DND-41 (cell line): ENCODE measurements around the gene GPR137.

ENCODE experiments used
- ATAC-seq: fragments of 200-7000 bp; cut with Tn5 transposase; 3 replicates; pipeline ENCODE4 v1.9.1; 2021; ENCODE audit warnings: low read depth; ENCODE audit not compliant: insufficient read depth
- DNase-seq: peaks from one replicate; pipeline ENCODE4 v3.0.0-alpha.2; 2020
- H2AFZ ChIP-seq: 2 replicates; pipeline ENCODE4 v1.6.0; 2012; ENCODE audit warnings: low read depth, low read length
- H3K27ac ChIP-seq: 2 replicates; pipeline ENCODE4 v1.5.1; 2012; ENCODE audit warnings: low read length, inconsistent platforms
- H3K27me3 ChIP-seq: fragments of 200-600 bp; sonication (generic); 2 replicates; pipeline ENCODE4 v1.6.0; 2012; ENCODE audit warnings: low read length, mild to moderate bottlenecking, inconsistent platforms; ENCODE audit not compliant: insufficient read depth, poor library complexity
- H3K36me3 ChIP-seq: 2 replicates; pipeline ENCODE4 v1.5.1; 2012; ENCODE audit warnings: low read length, inconsistent platforms; ENCODE audit not compliant: insufficient read depth
- H3K4me1 ChIP-seq: 2 replicates; pipeline ENCODE4 v1.5.1; 2012; ENCODE audit warnings: mild to moderate bottlenecking, low read length; ENCODE audit not compliant: insufficient read depth
- H3K4me2 ChIP-seq: 2 replicates; pipeline ENCODE4 v1.6.0; 2012; ENCODE audit warnings: mild to moderate bottlenecking, moderate library complexity, low read length, inconsistent platforms; ENCODE audit not compliant: insufficient read depth
- H3K4me3 ChIP-seq, 2 experiments: fragments of 200-600 bp in 1 of 2; shearing (Covaris generic) in 1 of 2; 2 replicates each; pipeline ENCODE4 v1.5.1; 2012 to 2016; ENCODE audit warnings: inconsistent platforms in 2 of 2, low read length in 2 of 2, mild to moderate bottlenecking in 2 of 2, low read depth in 1 of 2, moderate library complexity in 1 of 2
- H3K79me2 ChIP-seq: 2 replicates; pipeline ENCODE4 v1.6.0; 2012; ENCODE audit warnings: low read length, inconsistent platforms; ENCODE audit not compliant: insufficient read depth
- H3K9ac ChIP-seq: 2 replicates; pipeline ENCODE4 v1.6.0; 2012; ENCODE audit warnings: low read depth, mild to moderate bottlenecking, inconsistent platforms, low read length, moderate library complexity
- H3K9me3 ChIP-seq: 2 replicates; pipeline ENCODE4 v1.5.1; 2012; ENCODE audit warnings: low read length, moderate library complexity, mild to moderate bottlenecking, inconsistent platforms; ENCODE audit not compliant: insufficient read depth, severe bottlenecking
- H4K20me1 ChIP-seq: 2 replicates; pipeline ENCODE4 v1.6.0; 2012; ENCODE audit warnings: low read length; ENCODE audit not compliant: insufficient read depth
- EZH2 ChIP-seq: IDR thresholded peaks from 3 replicates; pipeline ENCODE4 v1.6.1; 2012; ENCODE audit warnings: borderline replicate concordance, low read depth, mild to moderate bottlenecking, moderate library complexity, low read length, inconsistent platforms; ENCODE audit not compliant: severe bottlenecking
- TF ChIP-seq, protein P1 (sequence below): IDR thresholded peaks from 2 replicates; pipeline ENCODE4 v1.5.1; 2012; ENCODE audit warnings: borderline replicate concordance, low read length, moderate library complexity, mild to moderate bottlenecking; ENCODE audit not compliant: poor library complexity, severe bottlenecking; ENCODE audit errors: extremely low read depth

GPR137 gene

GRCh38 chr11:64303109-64304031 lies 17.7 kb downstream of the GPR137 start:
- Histone ChIP-seq H3K9ac (peak overlapping the region; percentile 84), H3K27ac (peak overlapping the region; percentile 95), H2AFZ (no peak overlapping the region), H3K79me2 (peaks cover 26% of the 10 kb centered on the region), H3K4me2 (peak overlapping the region; percentile 93), H3K27me3 (peaks cover 2% of the 10 kb centered on the region), H3K4me3 (peak overlapping the region in 1 of 2 experiments; percentile 78; a peak in 2 of 4 replicates), H3K36me3 (peaks cover 14% of the 10 kb centered on the region), H3K4me1 (peaks cover 43% of the 10 kb centered on the region), H4K20me1 (peaks cover 23% of the 10 kb centered on the region), H3K9me3 (no peaks in the 10 kb centered on the region)
- no peak for ATAC-seq
- DNase-seq: no peak
- TF ChIP-seq, protein P1, sequence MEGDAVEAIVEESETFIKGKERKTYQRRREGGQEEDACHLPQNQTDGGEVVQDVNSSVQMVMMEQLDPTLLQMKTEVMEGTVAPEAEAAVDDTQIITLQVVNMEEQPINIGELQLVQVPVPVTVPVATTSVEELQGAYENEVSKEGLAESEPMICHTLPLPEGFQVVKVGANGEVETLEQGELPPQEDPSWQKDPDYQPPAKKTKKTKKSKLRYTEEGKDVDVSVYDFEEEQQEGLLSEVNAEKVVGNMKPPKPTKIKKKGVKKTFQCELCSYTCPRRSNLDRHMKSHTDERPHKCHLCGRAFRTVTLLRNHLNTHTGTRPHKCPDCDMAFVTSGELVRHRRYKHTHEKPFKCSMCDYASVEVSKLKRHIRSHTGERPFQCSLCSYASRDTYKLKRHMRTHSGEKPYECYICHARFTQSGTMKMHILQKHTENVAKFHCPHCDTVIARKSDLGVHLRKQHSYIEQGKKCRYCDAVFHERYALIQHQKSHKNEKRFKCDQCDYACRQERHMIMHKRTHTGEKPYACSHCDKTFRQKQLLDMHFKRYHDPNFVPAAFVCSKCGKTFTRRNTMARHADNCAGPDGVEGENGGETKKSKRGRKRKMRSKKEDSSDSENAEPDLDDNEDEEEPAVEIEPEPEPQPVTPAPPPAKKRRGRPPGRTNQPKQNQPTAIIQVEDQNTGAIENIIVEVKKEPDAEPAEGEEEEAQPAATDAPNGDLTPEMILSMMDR: no peak
- no peak for TF ChIP-seq EZH2

- Histone ChIP-seq H3K9ac (peak overlapping the region; percentile 84), H3K4me3 (peak overlapping the region; percentile 39 to 78; a peak in 3 of 4 replicates), H3K4me1 (peaks cover 43% of the 10 kb centered on the region), H2AFZ (peak overlapping the region; percentile 89), H3K27me3 (peaks cover 2% of the 10 kb centered on the region), H4K20me1 (peaks cover 23% of the 10 kb centered on the region), H3K9me3 (no peaks in the 10 kb centered on the region), H3K79me2 (peaks cover 26% of the 10 kb centered on the region), H3K4me2 (peak overlapping the region; percentile 93), H3K27ac (peak overlapping the region; percentile 95), H3K36me3 (peaks cover 14% of the 10 kb centered on the region)
- DNase-seq (no peak), ATAC-seq (no peak)
- no peak for TF ChIP-seq EZH2
- TF ChIP-seq, protein P1: no peak
Observed at GRCh38 chr11:64304032-64304315, 18.3 kb downstream of the GPR137 start.

GRCh38 chr11:64304316-64305072 lies 18.8 kb downstream of the GPR137 start:
- peak overlapping the region; percentile 89 for H2AFZ ChIP-seq
- peaks cover 23% of the 10 kb centered on the region for H4K20me1 ChIP-seq
- H3K9me3 ChIP-seq: no peaks in the 10 kb centered on the region
- DNase-seq (peak; percentile 95), ATAC-seq (peak; percentile 69)
- H3K4me3 ChIP-seq: peak overlapping the region; percentile 39 to 78; a peak in 3 of 4 replicates
- peaks cover 14% of the 10 kb centered on the region for H3K36me3 ChIP-seq
- peak overlapping the region; percentile 84 for H3K9ac ChIP-seq
- H3K27ac ChIP-seq: peak overlapping the region; percentile 95
- peak overlapping the region; percentile 93 for H3K4me2 ChIP-seq
- H3K4me1 ChIP-seq: peaks cover 43% of the 10 kb centered on the region
- H3K79me2 ChIP-seq: peaks cover 29% of the 10 kb centered on the region
- TF ChIP-seq, protein P1: peak; percentile 99
- no peak for TF ChIP-seq EZH2
- H3K27me3 ChIP-seq: peaks cover 2% of the 10 kb centered on the region
